ENCODE measurements around the gene FGA. TPM values are rescaled to one million over a fixed set of nuclear protein-coding genes. Genes with fewer than 3 reads are reported as not detected.
A peak's percentile ranks its signal among the peaks of the same experiment; 100 is the strongest.

The FGA gene
- total RNA-seq (2014; rRNA removed): not detected in 2 replicates
- polyA plus RNA-seq (2012): not detected

DNA sequence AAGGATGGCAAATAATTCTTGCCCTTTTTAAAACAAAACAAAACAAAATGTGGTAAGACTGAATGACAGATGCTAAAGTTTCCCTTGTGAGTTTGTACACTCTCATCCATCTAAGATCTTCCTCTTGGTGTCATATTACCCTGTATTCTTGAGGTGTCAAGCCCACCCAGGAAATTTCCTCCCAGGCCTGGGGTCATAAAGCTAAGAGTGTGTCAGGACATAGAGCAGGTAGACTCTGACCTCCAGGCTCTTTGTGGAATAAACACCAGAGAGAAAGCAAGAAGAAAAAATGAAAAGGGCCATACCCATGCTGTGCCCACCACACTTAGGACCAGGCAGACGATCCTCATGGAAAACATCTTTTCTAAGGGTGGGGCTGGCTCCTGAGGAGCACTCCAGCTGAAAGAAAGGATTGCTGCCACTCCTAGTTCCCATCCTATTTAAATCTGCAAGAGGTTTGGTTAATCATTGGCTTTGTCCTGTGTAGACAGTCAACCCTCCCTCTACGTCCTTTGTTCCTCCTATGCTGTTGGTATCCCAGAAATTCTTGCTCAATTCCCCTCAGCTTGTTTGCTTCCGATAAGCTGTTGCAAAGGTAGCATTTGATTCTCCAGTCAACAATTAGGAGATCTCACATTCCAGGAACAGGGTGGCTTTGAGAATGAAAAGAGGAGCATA is at the start of gene FGA:
Gene FGA, minus strand, starts transcription at position 414 of the 678 bp plus-strand sequence. Its CDS starts 55 bp downstream, at position 359.
- no peak for DNase-seq (ENCODE audit: low read depth)

DNA sequence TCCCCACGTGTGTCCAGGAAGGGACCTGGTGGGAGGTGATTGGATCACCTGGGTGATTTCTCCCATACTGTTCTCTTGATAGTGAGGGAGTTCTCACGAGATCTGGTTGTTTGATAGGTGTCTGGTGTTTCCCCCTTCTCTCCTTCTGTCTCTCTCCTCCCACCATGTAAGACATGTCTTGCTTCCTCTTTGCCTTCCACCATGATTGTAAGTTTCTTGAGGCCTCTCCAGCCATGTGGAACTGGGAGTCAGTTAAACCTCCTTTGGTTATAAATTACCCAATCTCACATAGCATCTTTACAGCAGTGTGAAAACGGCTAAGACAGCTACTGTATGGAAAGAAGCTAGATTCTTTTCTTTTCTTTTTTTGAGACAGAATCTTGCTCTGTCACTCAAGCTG is 43.5 kb upstream of the FGA start:
- DNase-seq (ENCODE audit: low read depth): no peak

DNA sequence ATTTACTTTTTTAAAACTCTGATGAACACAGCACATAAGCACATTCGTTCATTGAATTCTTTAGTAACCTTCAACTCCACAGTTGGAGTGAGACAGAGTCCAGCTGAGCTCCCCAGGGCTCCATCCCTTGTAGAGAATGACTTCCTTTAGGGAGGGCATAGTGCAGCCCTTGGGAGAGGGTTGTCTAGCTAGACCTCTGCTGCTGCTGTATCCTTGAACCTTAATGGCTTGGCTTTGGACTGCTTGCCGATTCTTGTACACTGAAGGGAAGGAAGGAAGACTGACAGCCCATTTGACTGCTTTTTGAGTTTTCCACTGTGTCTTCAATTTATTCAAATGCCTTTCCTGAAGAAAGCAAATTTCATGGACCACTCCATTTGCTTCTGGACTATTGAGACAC is 41.3 kb upstream of the FGA start:
- DNase-seq (ENCODE audit: low read depth): no peak

DNA sequence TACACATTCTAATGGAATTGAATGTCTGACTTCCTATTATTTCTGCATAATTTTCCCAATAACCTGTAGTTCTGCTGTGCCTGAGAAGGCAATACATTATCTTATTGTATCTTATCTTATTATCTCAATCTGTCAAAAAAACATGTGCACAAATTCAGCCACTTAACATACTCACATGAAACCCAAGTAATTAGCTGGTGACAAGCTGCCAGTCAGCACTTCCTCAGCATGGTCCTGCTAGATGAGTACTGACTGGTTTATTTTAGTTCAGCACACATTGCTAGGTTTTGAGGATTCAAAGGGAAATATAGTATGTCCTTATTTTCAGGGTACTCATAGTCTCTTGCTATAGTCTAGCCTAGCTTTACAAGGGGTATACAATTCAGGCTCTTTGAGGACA is 39.8 kb upstream of the FGA start:
- DNase-seq (ENCODE audit: low read depth): no peak

DNA sequence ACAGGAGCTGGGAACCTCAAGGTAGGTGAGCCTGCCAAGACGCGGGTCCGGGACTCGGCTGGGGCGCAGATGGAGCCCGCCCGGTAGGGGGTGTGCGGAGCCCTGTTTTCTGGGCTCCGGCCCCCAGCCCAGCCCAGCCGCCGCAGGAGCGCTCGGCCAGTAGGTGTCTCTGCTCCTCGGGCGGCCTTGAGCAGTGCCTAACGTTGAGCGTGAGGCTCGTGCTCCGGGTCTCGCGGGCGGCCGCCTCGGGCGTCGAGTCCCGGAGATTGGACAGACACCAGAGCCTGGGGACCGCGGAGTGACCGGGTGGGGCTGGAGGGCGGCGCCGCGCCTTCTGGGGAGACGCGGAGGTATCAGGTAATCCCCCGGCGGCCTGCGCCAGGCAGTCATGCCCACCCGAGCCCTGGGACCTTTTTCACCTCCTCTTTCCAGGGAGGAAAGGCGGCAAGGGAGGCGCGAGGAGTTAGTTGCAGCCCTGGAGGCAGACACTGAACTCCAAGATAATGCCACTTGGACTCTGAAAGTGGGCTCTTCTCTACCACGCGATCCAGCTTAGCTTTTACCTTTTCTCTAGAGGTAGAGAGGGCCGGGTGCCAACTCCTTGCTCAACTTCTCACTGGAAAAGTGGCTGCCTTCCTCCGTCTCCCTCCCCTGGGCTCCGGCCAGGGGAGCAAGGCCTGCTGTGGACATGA is 36.4 kb upstream of the FGA start:
- peak; percentile 14 for DNase-seq (ENCODE audit: low read depth)

DNA sequence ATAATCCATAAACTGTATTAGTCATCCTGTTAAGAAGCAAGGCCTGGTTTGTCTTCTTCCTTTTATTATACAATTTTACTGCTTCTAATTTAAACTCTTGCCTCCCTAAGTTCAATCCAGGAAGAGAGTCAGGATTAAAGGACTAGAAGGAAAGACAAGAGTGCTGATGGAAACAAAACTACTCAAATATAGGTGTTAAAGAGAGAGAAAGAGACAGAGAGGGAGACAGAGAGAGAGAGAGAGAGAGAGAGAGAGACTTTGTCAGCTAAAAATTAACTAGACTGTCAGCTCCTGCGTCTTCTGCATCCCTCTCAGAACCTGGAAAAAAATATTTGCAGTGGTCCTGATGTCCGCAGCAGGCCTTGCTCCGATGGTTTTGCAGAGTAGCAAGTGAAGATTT is 35.4 kb upstream of the FGA start:
- no peak for DNase-seq (ENCODE audit: low read depth)

DNA sequence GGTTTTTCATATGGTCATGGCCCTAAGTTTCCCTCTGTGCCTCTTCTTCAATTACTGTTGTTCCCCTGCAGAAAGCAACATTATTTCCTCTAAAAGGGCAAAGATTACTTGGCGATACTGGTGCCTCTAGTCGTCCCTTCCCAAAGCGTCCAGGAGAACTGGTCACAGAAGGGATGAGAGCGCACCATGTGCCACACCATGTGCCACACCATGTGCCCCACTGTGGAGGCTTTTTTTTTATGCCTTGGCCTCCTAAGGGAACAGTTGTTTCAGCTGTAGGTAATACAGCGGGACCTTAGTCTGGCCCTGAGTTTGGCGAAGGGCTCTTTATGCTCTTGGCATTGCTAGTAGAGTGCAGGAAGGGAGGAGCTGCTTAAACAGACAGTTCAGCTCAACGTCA is 33.5 kb upstream of the FGA start:
- DNase-seq (ENCODE audit: low read depth): no peak

DNA sequence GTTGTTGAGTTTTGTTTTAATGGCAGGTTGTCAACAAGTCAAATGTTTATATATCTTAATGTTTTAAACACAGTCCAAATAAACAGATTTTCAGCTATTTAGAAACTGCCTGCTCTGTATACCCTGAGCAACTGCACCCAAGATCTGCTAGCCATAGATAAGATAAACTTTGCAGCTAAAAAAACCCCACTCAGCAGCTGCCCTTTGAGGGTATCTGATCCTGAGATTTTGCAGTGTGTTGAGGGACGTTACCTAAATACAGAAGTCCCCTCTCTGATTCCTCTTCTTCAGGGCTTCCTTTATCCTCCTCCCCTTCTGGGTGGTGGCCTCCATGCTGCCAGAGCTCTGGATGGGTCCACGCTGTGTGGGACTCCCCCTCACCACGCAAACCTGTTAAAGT is 32.9 kb upstream of the FGA start:
- DNase-seq (ENCODE audit: low read depth): no peak

DNA sequence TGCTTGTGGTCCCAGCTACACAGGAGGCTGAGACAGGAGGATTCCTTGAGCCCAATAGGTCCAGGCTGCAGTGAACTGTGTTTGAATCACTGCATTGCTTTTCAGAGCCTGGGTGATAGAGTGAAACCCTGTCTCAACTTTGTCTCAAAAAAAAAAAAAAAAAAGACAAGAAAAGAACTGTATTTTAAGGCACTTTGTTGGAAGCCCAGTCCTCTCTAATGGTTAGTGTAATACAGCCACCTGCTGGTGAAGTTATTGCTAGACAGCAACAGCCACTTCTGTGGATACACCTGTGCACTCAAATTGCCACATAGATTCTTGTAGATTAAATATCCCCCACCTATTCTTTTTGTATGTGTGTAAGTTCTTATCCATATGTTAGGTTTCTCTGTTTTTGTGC is 32.1 kb upstream of the FGA start:
- peak; percentile 41 for DNase-seq (ENCODE audit: low read depth)

DNA sequence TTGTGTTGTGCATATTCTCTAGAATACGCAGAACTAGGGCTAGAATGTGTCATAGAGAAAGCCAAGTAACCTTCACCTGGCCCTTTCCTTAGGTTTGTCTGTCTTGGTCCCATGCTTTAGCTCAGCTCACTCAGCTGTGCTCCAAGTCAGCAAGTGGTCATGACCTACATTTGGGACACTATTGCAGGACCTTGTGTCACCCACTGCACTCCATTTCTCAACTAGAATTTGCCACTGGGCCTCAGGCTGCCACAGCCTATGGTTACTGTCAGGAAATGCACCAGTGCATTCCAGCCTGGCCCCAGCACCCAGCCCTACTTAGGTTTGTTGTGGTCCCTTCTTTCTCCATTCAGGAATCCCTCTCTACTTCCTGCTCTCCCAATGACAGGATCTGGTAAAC is 29.6 kb upstream of the FGA start:
- no peak for DNase-seq (ENCODE audit: low read depth)

DNA sequence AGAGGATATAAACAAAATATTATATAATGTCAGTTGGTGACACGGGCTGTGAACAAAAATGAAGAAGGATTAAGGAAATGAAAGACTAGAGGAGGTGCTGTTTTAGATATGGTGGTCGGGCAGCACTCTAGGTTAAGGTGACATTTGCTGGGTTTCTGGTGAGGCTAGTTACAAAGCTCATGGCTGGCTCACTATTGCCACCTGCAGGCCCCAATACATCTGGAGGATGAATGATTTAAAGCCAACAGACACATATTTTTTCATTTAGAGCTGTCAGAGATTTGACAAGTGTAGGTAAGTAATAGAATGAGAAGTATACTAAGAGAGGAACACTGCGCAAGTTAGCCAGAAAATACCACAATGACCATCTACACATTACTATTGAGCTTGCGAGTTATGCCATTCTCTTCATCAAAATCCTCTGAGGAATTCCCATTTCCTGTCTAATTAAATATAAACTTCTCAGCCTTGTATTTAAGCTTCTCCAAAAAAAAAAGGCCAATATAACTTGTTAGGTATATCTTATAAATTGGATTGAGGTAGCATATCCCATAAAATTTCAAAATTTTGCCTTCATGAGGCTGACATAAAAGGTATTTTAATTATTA is 28.3 kb upstream of the FGA start:
- peak; percentile 38 for DNase-seq (ENCODE audit: low read depth)

DNA sequence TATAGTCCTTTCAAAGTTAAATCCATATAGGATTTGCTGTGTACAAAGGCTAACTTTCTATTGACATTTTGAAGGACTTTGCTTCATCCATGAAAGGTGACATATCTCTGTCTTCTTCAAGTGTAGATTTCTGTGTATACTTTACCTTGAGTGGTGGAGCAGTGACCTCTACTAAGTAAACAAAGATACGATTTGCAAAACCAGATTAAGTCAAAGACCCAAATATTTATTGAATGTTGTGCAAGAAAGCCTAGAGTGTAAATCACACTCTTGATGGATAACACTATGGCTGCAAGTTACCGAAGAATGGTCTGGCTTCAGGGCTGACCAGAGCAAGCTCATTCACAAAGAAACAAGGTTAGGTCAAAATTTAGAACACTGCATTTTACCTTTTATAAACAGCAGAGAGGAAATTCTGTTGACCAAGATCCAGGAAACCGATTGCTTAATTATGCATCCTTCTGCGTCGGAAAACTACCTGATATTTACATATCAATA is 27.3 kb upstream of the FGA start:
- DNase-seq (ENCODE audit: low read depth): no peak

DNA sequence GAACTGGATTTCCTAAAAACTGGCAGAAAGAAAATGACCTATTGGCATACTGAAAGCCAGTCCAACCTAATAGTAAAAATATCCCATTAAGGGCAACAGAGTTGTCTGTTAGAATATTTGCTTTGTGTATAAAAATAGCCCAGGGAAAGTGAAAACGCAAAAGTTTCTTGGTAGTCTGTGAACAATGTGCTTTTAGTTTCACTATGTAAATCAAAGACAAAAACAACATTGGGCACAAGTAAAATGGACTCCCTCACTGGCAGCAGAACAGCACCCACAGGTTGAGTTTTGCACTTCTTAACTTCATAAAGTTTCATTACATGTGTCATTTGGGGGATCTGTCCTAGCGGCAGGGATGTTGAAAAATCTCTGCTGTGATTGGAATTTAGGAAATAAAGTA is 26.2 kb upstream of the FGA start:
- DNase-seq (ENCODE audit: low read depth): no peak

DNA sequence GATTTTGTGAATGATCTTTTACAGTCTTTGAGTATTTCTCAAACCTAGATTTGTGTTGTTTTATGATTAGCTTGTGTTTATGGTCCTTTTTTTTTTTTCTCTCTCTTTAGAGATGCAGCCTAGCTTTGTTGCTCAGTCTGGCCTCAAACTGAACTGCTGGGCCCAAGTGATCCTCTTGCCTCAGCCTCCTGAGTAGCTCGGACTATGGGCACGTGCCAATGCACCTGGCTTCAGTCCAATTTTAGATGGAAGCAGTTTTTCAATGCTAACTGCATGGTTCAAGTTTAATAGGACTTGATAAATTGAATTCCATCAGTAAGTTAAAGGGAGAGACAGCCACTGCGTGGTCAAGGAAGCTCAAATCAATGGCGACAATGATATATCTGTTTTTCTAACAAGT is 25.7 kb upstream of the FGA start:
- no peak for DNase-seq (ENCODE audit: low read depth)

DNA sequence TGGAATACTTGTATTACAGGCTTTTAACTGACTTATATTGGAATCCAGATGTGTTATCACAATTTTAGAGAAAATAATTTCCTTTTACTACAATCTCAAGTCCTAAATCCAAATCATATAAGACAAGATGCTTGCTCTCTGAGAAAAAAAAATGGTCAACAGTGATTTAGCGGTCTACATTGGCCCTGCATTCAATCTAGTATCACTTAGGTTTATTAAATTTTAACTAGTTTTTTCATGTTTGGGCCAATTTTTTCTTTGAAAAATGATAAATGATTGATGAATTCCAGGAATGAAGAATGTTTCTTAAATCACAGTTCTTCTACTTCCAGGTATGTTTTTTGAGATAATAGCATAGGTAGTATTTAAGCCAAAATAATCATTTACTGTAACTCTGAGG is 24.7 kb upstream of the FGA start:
- no peak for DNase-seq (ENCODE audit: low read depth)

DNA sequence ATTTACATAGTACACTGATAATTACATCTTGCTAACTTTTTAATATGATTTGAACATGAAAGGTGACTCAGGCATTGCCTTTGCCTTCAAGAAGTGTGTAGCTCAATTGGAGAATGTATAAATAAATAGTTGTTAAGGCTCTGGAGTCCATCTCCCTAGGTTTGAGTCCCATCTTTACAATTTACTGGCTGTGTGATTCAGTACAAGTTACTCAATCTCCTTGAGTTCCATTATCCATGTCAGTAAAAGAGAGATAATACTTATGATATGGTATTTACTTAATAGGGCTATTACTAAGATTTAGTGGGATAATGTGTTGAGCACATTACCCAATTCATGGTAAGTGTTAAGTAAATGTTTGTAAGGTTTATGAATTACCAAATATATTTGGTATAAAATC is 23.8 kb upstream of the FGA start:
- no peak for DNase-seq (ENCODE audit: low read depth)

DNA sequence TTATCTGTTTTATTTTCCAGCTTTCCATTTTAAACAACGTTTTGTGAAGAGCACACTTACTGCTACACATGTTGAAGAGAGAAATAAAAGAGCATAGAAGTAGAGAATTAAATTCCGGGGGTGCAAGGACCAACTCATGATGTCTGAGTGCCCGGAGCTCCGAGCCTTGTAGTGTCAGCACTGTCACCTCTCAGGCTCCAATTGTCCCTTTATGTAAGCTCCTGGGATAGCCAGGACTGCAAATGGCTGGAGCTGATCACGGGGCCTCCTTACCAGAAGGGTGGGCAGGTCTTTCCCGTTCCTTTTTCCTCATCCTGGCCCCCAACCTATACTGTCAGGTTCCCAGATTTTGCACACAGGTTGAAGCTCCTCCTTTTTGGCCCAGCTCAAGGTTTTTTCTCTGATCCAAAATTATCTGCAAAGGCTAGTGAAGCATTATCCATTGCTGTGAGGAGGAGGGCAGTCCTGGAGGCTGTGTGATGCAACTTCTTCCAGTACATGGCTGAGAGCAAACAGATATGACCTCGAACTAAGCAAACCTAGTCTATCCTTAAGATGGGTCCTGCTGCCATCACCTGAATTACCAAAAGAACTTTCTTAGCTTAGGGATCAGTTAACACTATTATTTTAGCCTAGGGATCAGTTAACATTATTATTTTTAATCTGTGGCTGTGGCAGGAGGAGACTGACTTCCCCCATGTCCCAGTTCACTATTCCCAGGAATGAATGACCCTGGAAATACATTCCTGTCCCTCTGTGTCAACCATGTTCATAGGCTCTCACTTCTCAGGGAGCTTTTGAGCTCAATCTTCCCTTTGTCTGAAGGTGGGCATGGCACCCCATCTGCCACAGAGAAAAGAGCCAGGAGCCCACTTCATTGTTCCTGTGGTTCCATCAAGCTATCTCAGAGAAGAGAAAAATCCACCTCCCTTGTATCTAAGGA is 22.2 kb upstream of the FGA start, which contains the start of gene FGG:
Gene FGG, minus strand, starts transcription at position 185 of the 943 bp plus-strand sequence. Its CDS starts 47 bp downstream, at position 138.
- DNase-seq (ENCODE audit: low read depth): no peak

DNA sequence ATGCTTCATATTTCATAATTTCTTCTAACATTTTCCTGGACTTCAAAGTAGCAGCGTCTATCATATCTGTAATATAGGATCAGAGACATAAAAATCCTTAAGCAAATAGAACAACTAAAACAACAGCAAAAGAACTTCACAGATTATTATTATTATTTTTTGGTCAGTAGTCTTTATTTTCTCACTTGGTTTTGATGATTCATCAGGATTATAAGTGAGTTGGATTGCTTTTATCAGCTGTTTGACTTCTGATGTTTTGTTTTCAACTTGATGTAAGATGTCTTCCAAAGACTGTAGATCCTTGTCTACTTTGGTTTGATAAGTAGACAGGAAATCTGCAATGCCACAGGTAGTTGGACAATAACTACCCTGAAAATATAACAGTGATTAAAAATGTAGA is 21.3 kb upstream of the FGA start:
- DNase-seq (ENCODE audit: low read depth): no peak

DNA sequence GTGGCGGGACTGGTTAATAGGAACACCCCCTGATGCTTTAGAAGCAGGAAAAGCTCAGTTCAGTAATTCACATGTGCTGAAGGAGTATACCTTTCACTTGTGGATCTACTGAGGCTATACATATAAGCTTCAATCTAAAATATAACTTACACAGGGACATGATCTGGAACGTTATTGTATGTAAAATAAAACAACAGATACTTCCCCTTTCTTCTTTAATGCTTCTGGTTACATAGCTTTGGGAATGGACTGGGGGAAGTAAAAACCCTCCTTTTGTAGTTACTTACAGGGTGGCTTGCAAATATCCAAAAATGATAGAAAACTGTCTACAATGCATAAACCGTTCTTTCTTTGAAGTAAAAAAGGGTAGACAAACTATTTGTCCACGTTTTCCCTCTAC is 20.0 kb upstream of the FGA start:
- no peak for DNase-seq (ENCODE audit: low read depth)

DNA sequence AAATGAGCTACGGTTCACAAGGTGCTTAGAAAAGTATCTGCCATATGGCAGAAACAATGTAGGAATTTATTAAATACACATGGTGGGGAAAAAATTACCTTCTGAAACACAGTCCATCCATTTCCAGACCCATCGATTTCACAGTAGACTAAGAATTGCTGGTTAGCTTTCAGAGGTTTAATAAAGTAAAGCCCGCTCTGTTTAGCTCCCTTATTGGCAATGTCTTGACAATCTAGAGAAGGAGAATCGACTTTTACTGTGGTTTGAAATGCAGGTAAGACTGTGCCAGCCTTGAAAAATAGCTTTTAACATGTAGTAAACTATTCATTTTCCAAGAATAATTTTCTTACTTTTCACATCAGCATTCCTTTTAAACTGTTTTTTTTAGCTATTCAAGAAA is 19.0 kb upstream of the FGA start:
- DNase-seq (ENCODE audit: low read depth): no peak

DNA sequence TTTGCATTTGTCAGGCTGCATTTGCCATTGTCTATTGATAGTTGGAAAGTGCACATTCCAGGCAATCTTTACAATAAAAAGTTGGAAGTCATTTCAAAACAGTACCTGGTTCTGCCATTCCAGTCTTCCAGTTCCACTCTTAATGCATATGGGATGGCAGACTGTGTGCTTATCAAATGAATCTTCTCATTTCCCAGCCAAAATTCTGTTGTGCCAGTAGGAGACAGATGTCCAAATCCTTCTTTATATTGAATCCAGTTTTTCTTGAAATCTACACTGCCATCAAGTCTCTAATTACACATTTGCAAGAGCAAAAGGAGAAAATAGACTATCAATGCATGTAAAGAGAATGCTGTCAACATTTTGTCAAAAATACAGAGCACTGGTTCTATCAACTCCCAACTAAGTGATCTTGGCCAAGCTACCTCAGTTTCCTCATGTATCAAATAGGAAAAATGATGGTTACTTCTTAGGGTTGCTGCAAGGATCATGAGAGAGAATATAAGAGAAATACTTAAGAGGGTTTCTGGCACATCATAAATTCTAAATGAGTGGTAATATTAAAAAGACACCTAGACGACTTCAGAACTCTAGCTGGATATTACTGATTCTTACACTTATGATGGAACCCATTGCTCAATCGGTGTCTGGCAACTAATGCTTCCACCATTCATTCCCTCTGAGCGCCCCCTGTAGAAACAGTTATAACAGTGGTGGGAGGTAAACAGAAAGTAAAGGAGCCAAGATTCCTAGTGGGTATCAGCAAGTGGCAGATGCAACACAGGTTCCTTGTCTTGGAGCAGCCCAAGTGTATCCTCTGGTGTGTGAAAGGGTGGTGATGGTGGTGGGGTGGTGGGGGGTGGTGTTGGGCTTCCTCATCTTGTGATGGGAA is 18.1 kb upstream of the FGA start:
- no peak for DNase-seq (ENCODE audit: low read depth)
